PC-3 (cell line): ENCODE measurements around the gene TST. TPM values are rescaled to one million over a fixed set of nuclear protein-coding genes. Genes with fewer than 3 reads are reported as not detected.
A peak's percentile ranks its signal among the peaks of the same experiment; 100 is the strongest.

ENCODE experiments used
- ATAC-seq: fragments of 200-7000 bp; cut with Tn5 transposase; 2 replicates; pipeline ENCODE4 v1.9.1; 2020; ENCODE audit warnings: mild to moderate bottlenecking, moderate library complexity
- BruUV-seq: library from RNA; stranded (reverse); fragments of 400-500 nt; replicated peaks from 2 replicates; lab custom pipeline; 2021; lab: Mats Ljungman, UMichigan
- CTCF ChIA-PET: fragments of 300-600 bp; sonication (Branson Sonifier 250); formaldehyde crosslinking; loops from one replicate; lab custom pipeline; 2022; ENCODE audit warnings: antibody characterized with exemption; lab: Charles Lee
- POLR2A ChIA-PET: fragments of 300-600 bp; sonication (Branson Sonifier 250); formaldehyde crosslinking; loops from one replicate; lab custom pipeline; 2022; ENCODE audit warnings: antibody characterized with exemption; ENCODE audit not compliant: unreplicated experiment; lab: Charles Lee
- DNase-seq: peaks from one replicate; pipeline ENCODE4 v3.0.0-alpha.2; 2015
- H2AFZ ChIP-seq: fragments of 300-600 bp; sonication (generic); 2 replicates; pipeline ENCODE4 v1.6.0; 2016; ENCODE audit warnings: antibody characterized with exemption, low read length
- H3F3A ChIP-seq: fragments of 300-600 bp; sonication (generic); one replicate; pipeline ENCODE4 v1.6.0; 2017; ENCODE audit warnings: antibody characterized with exemption, low read length, control low read depth, mild to moderate bottlenecking; ENCODE audit not compliant: unreplicated experiment
- H3K27ac ChIP-seq: fragments of 300-600 bp; sonication (generic); 2 replicates; pipeline ENCODE4 v1.5.1; 2016; ENCODE audit warnings: mild to moderate bottlenecking, low read length
- H3K27me3 ChIP-seq: fragments of 300-600 bp; sonication (generic); 2 replicates; pipeline ENCODE4 v1.6.1; 2016; ENCODE audit warnings: low read length, mixed read lengths
- H3K36me3 ChIP-seq: fragments of 300-600 bp; sonication (generic); 2 replicates; pipeline ENCODE4 v1.6.1; 2016; ENCODE audit warnings: low read depth, mixed run types, low read length, mixed read lengths
- H3K4me1 ChIP-seq: fragments of 300-600 bp; sonication (generic); 2 replicates; pipeline ENCODE4 v1.5.1; 2016; ENCODE audit warnings: low read length; ENCODE audit not compliant: insufficient read depth
- H3K4me2 ChIP-seq: fragments of 300-600 bp; sonication (generic); 2 replicates; pipeline ENCODE4 v1.6.0; 2016; ENCODE audit warnings: low read length
- H3K4me3 ChIP-seq: fragments of 300-600 bp; sonication (generic); 2 replicates; pipeline ENCODE4 v1.5.1; 2016; ENCODE audit warnings: mild to moderate bottlenecking, low read length, mixed read lengths
- H3K79me2 ChIP-seq: fragments of 300-600 bp; sonication (generic); 2 replicates; pipeline ENCODE4 v1.6.1; 2017; ENCODE audit warnings: low read length, mixed read lengths
- H3K9ac ChIP-seq: fragments of 300-600 bp; sonication (generic); 2 replicates; pipeline ENCODE4 v1.6.0; 2016; ENCODE audit warnings: mild to moderate bottlenecking, low read length
- H3K9me2 ChIP-seq: fragments of 300-600 bp; sonication (generic); replicated peaks from 2 replicates; pipeline ENCODE4 v1.6.1; 2016; ENCODE audit warnings: mixed run types, low read length, mixed read lengths
- H3K9me3 ChIP-seq: fragments of 300-600 bp; sonication (generic); 2 replicates; pipeline ENCODE4 v1.6.1; 2016; ENCODE audit warnings: low read length, mixed read lengths
- H4K20me1 ChIP-seq: fragments of 300-600 bp; sonication (generic); 2 replicates; pipeline ENCODE4 v1.6.1; 2016; ENCODE audit warnings: low read length, mixed read lengths
- EZH2 ChIP-seq: fragments of 300-600 bp; sonication (generic); IDR thresholded peaks from one replicate; pipeline ENCODE4 v1.6.1; 2017; ENCODE audit warnings: antibody characterized with exemption, mild to moderate bottlenecking, low read length; ENCODE audit not compliant: unreplicated experiment
- EZH2phosphoT487 ChIP-seq: fragments of 300-600 bp; sonication (generic); IDR thresholded peaks from 2 replicates; pipeline ENCODE4 v1.6.1; 2018; ENCODE audit warnings: mild to moderate bottlenecking, antibody characterized with exemption, low read length, borderline replicate concordance
- intact Hi-C: fragments of 100-400 bp; cut with micrococcal nuclease; formaldehyde crosslinking; loops from 2 replicates; pipeline ENCODE4 v1.9.0; 2023
- total RNA-seq: library from RNA; depleted of rRNA; stranded (reverse); fragments of >200 nt; gene quantifications from 2 replicates; pipeline ENCODE4 v1.2.3, GENCODE V29; 2014
- TF ChIP-seq, protein P1 (sequence below): fragments of 300-600 bp; sonication (generic); conservative IDR thresholded peaks from 2 replicates; pipeline ENCODE4 v1.5.1; 2017; ENCODE audit warnings: antibody characterized with exemption, low read depth, mild to moderate bottlenecking, low read length

TST gene
- total RNA-seq, 1 experiment from 2014 or later: 35.9 TPM

DNA sequence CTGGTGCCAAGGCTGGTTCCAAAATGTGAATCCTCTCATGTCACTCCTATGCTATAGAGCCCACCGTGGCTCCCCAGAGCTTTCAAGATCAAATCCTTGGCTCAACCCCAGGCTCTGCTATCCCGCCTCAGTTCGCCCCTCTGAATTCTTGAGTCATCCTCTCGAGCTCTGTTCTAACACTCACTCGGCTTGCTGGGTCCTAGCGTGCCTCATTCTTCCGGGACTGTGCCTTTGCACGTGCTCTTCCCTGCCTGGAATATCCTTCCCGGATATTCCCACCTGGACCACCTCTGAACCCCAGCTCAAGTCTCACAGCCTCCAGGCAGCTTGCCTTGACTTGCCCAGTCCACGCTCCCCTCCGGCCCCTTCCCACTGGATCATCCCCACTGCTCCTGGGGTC is 45.3 kb upstream of the TST start:
- no peaks in the 10 kb centered on the region for H3K9me2 ChIP-seq
- H3K9me3 ChIP-seq: no peaks in the 10 kb centered on the region
- H3K4me3 ChIP-seq: no peak overlapping the region
- H3K27ac ChIP-seq: no peak overlapping the region
- no peaks in the 10 kb centered on the region for H4K20me1 ChIP-seq
- ChIA-PET POLR2A (no interaction called here), CTCF (no interaction called here)
- no TSS peak for BruUV-seq
- H3K4me2 ChIP-seq: no peak overlapping the region
- H3K9ac ChIP-seq: no peak overlapping the region
- no peaks in the 10 kb centered on the region for H3F3A ChIP-seq
- no peaks in the 10 kb centered on the region for H3K36me3 ChIP-seq
- TF ChIP-seq EZH2: no peak
- TF ChIP-seq, protein P1, sequence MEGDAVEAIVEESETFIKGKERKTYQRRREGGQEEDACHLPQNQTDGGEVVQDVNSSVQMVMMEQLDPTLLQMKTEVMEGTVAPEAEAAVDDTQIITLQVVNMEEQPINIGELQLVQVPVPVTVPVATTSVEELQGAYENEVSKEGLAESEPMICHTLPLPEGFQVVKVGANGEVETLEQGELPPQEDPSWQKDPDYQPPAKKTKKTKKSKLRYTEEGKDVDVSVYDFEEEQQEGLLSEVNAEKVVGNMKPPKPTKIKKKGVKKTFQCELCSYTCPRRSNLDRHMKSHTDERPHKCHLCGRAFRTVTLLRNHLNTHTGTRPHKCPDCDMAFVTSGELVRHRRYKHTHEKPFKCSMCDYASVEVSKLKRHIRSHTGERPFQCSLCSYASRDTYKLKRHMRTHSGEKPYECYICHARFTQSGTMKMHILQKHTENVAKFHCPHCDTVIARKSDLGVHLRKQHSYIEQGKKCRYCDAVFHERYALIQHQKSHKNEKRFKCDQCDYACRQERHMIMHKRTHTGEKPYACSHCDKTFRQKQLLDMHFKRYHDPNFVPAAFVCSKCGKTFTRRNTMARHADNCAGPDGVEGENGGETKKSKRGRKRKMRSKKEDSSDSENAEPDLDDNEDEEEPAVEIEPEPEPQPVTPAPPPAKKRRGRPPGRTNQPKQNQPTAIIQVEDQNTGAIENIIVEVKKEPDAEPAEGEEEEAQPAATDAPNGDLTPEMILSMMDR: no peak
- no peaks in the 10 kb centered on the region for H3K4me1 ChIP-seq
- intact Hi-C loops: no loop called here
- no peaks in the 10 kb centered on the region for H3K27me3 ChIP-seq
- no peaks in the 10 kb centered on the region for H3K79me2 ChIP-seq
- ATAC-seq: no peak
- H2AFZ ChIP-seq: no peak overlapping the region
- no peak for DNase-seq

DNA sequence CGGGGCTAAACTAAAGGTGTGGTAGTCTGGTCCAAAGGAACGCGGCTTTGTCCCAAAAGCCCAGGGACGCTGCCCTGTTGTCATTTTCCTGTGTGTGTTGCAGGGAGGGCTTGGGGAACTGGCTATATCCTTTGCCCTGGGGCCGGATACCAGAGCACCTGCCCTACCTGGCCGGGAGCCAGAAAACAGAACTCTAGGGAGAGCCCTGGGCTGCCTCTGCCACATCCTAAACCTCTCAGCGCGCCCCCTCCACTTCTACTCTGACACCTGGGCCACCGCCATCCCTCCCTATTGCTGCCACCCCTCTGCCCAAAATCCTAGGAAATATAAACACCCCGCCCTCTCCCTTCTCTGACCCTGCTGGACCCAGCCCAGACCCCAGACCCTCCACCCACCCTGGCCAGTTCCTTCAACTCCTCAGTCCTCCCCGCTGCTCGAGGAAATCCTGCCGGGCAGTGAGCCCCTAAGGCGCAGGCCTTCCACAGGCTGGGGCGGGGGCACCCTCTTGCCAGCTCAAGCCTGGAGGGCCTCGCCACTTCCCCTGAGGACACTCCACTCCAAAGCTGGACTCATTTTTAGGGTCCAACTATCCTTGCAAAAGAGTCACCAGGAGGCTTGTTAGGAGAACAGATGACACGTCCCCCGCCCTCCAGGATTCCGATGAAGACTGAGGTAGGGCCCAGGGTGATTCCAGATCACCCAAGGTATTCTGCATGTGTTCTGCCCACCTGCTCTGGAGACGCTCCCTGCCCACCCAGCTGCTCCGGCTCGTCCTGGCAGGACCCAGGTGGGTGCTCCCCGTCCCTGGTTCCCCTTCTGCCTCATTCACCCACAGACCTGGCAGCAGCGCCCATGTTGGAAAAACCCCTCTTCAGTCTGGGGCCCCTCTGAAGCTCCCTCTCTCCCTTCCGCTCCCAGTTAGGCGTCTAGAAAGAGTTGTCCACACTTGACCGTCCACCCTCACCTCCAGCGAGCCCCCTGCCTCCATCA is 44.5 kb upstream of the TST start:
- Histone ChIP-seq H3K9me2 (no peaks in the 10 kb centered on the region), H3K27me3 (no peaks in the 10 kb centered on the region), H3K79me2 (no peaks in the 10 kb centered on the region), H3F3A (no peaks in the 10 kb centered on the region), H3K36me3 (no peaks in the 10 kb centered on the region), H2AFZ (no peak overlapping the region), H3K9me3 (no peaks in the 10 kb centered on the region), H4K20me1 (no peaks in the 10 kb centered on the region), H3K27ac (no peak overlapping the region), H3K4me1 (no peaks in the 10 kb centered on the region), H3K4me3 (no peak overlapping the region), H3K9ac (no peak overlapping the region), H3K4me2 (no peak overlapping the region)
- intact Hi-C loops: no loop called here
- ATAC-seq (no peak), DNase-seq (peak; percentile 15)
- CTCF ChIA-PET: no interaction called here
- POLR2A ChIA-PET: no interaction called here
- no peak for TF ChIP-seq EZH2phosphoT487
- no peak for TF ChIP-seq EZH2
- TF ChIP-seq, protein P1: no peak
- no TSS peak for BruUV-seq
